ENCODE data around the gene PITPNB. TPM values are rescaled to one million over a fixed set of nuclear protein-coding genes. Genes with fewer than 3 reads are reported as not detected.

Gene PITPNB
- total RNA-seq, 1 experiment from 2014 or later: 82.6 TPM

- TF ChIP-seq ELF1 (IDR thresholded peaks at IDR 0.05; ENCODE audit: borderline replicate concordance, low read depth): no peak
- TF ChIP-seq TCF7L2 (IDR thresholded peaks at IDR 0.05; ENCODE audit: borderline replicate concordance, extremely low read depth, insufficient read depth, insufficient read length): no peak
- no peak for TF ChIP-seq ZBTB33 (IDR thresholded peaks at IDR 0.05; ENCODE audit: extremely low read depth, insufficient replicate concordance, low read length)
- no peak for TF ChIP-seq SIN3A (IDR thresholded peaks at IDR 0.05; ENCODE audit: low read depth)
- no peak for TF ChIP-seq CTCF (IDR thresholded peaks at IDR 0.05 in 2 of 3, conservative IDR thresholded peaks at IDR 0.05 in 1 of 3; ENCODE audit: borderline replicate concordance in 1 of 3, insufficient read depth in 1 of 3, low read depth in 2 of 3, low read length in 2 of 3)
- TF ChIP-seq SRF (IDR thresholded peaks at IDR 0.05; ENCODE audit: low read depth): no peak
- no peak for TF ChIP-seq EGR1 (IDR thresholded peaks at IDR 0.05; ENCODE audit: low read depth)
- no peak for TF ChIP-seq POLR2AphosphoS5 (IDR thresholded peaks at IDR 0.05; ENCODE audit: low read depth, low read length)
- TF ChIP-seq ZNF274 (IDR thresholded peaks at IDR 0.05; ENCODE audit: low read depth, low read length): no peak
- TF ChIP-seq RAD21 (IDR thresholded peaks at IDR 0.05; ENCODE audit: low read depth): no peak
- TF ChIP-seq MAX (IDR thresholded peaks at IDR 0.05): no peak
- ChIA-PET RAD21 (ENCODE audit: low non-redundant PET in 1 of 2, low total read pairs in 2 of 2, uncharacterized antibody in 2 of 2, unreplicated experiment in 2 of 2) (no interaction called here), POLR2A (no interaction called here), CTCF (no interaction called here)
- H3K9ac ChIP-seq (ENCODE audit: low read length): no peak overlapping the region
- no TSS peak for BruUV-seq (replicated peaks)
- H3K36me3 ChIP-seq (ENCODE audit: control insufficient read depth in 1 of 2, insufficient read depth in 2 of 2, low read length in 2 of 2): peaks cover 0 to 6% of the 10 kb centered on the region in 2 experiments; a peak in 1 of 4 replicates
- no peak overlapping the region for H3K4me3 ChIP-seq (replicated peaks in 1 of 2; ENCODE audit: low read depth in 1 of 2, low read length in 2 of 2)
- no peaks in the 10 kb centered on the region for H3K9me3 ChIP-seq (ENCODE audit: control insufficient read depth in 1 of 2, insufficient read depth in 1 of 2, low read depth in 1 of 2, low read length in 2 of 2)
- no peaks in the 10 kb centered on the region for H3K27me3 ChIP-seq (ENCODE audit: insufficient read depth, low read length)
- no peaks in the 10 kb centered on the region for H4K20me1 ChIP-seq (ENCODE audit: insufficient read depth)
- no peak overlapping the region for H3K27ac ChIP-seq (ENCODE audit: low read depth, low read length)
- ATAC-seq (no peak), DNase-seq (ENCODE audit: low read depth, low spot score) (no peak)
- H3K79me2 ChIP-seq (ENCODE audit: insufficient read depth, low read length): no peaks in the 10 kb centered on the region
- H3K4me2 ChIP-seq (ENCODE audit: low read length): no peak overlapping the region
- no peaks in the 10 kb centered on the region for H3K4me1 ChIP-seq (ENCODE audit: control insufficient read depth in 1 of 2, insufficient read depth in 2 of 2, low read length in 2 of 2)
- H2AFZ ChIP-seq (ENCODE audit: low read depth, low read length, poor library complexity, severe bottlenecking): no peak overlapping the region
- intact Hi-C loops (cut with micrococcal nuclease): no loop called here
- H3K9me2 ChIP-seq (ENCODE audit: insufficient read depth): no peaks in the 10 kb centered on the region
These were observed 74.8 kb downstream of the PITPNB start for GRCh38 chr22:27844256-27844655.

Measured in HCT116 (cell line).